Stimulated activated CD4-positive, alpha-beta T cell treated with anti-CD3 and anti-CD28 coated beads, Interleukin-15, amount 100 ng/mL, for 1 hour (primary cell): ENCODE measurements around the gene ST6GAL1.
"Not testable (repeated sequence)": the region's sequence is repeated elsewhere in the genome, so short reads cannot be mapped to it uniquely, and the experiment has no call there.

Experiments used
- DNase-seq, 2 donors: peaks; one replicate each; pipeline ENCODE4 v3.0.0-alpha.2; 2020; ENCODE audit warnings: low read depth in 1 of 2, low spot score in 1 of 2

Gene ST6GAL1

GRCh38 chr3:186991470-186991869, 61.1 kb downstream of the ST6GAL1 start:
- no peak for DNase-seq

GRCh38 chr3:186992096-186992495, 61.8 kb downstream of the ST6GAL1 start:
- not testable (repeated sequence) for DNase-seq

GRCh38 chr3:186993210-186993782, 63.0 kb downstream of the ST6GAL1 start:
- no peak for DNase-seq

GRCh38 chr3:186994000-186994955, 64.0 kb downstream of the ST6GAL1 start:
- no peak for DNase-seq

GRCh38 chr3:186996356-186996755, 66.0 kb downstream of the ST6GAL1 start:
- no peak for DNase-seq

GRCh38 chr3:186997061-186997460, 66.7 kb downstream of the ST6GAL1 start:
- no peak for DNase-seq

GRCh38 chr3:186997473-186997939, 67.2 kb downstream of the ST6GAL1 start:
- DNase-seq, result no peak

- DNase-seq, result no peak
Observed at GRCh38 chr3:186998937-186999368, 68.6 kb downstream of the ST6GAL1 start.

- DNase-seq, result no peak
Observed at GRCh38 chr3:187000711-187001151, 70.4 kb downstream of the ST6GAL1 start.

- no peak for DNase-seq
Observed at GRCh38 chr3:187002915-187003314, 72.6 kb downstream of the ST6GAL1 start.

GRCh38 chr3:187005827-187006481, 75.6 kb downstream of the ST6GAL1 start:
- no peak for DNase-seq

GRCh38 chr3:187006864-187007630, 76.7 kb downstream of the ST6GAL1 start:
- no peak for DNase-seq

- not testable (repeated sequence) for DNase-seq
Observed at GRCh38 chr3:187010382-187010781, 80.1 kb downstream of the ST6GAL1 start.

GRCh38 chr3:187011915-187012314, 81.6 kb downstream of the ST6GAL1 start:
- no peak for DNase-seq

GRCh38 chr3:187012609-187013051, 82.3 kb downstream of the ST6GAL1 start:
- peak in 1 of 2 donors; percentile 37 for DNase-seq

GRCh38 chr3:187013159-187013716, 82.9 kb downstream of the ST6GAL1 start:
- no peak for DNase-seq

- no peak for DNase-seq
Observed at GRCh38 chr3:187014417-187014864, 84.1 kb downstream of the ST6GAL1 start.

GRCh38 chr3:187015903-187016638, 85.7 kb downstream of the ST6GAL1 start:
- no peak for DNase-seq

GRCh38 chr3:187016639-187017345, 86.5 kb downstream of the ST6GAL1 start:
- no peak for DNase-seq
